Fibroblast of the aortic adventitia (primary cell): ENCODE results near the gene RAB23. TPM values are rescaled to one million over a fixed set of nuclear protein-coding genes. Genes with fewer than 3 reads are reported as not detected.

Source experiments
- DNase-seq: peaks from one replicate; pipeline ENCODE4 v3.0.0-alpha.2; 2010; ENCODE audit warnings: low read depth
- H3K4me3 ChIP-seq: 2 replicates; pipeline ENCODE4 v1.5.1; 2011; ENCODE audit warnings: low read depth, mild to moderate bottlenecking, control low read depth, low read length, moderate library complexity
- CTCF ChIP-seq: IDR thresholded peaks from 2 replicates; pipeline ENCODE4 v1.5.1; 2011; ENCODE audit warnings: mild to moderate bottlenecking, low read length, control low read depth, inconsistent platforms; ENCODE audit not compliant: insufficient read depth
- total RNA-seq: library from RNA; depleted of rRNA; stranded (reverse); fragments of >200 nt; gene quantifications from 2 replicates; pipeline ENCODE4 v1.2.3, GENCODE V29; 2012; ENCODE audit warnings: low replicate concordance

Gene RAB23
- total RNA-seq, 1 donor: 59.7 TPM

DNA sequence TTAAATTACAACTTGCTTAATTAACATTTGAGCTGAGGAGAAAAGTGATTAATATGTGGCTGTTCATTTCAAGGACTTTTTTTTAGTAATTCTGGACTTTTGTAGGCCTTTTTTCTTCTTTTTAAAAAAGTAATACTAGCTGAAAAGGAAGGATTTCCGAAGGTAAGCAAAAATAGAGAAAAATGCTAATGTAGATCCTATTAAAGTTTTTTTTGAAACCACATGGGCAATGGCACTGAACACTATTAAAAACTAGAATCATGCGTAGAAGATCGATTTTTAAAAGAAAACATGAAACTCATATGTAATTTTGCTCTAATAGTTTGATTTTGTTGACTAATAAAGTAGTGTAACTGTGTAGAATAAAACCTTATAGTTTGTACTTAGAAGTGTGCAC, 47.6 kb downstream of the RAB23 start:
- peak; percentile 11 for DNase-seq
- no peak for TF ChIP-seq CTCF
- peak overlapping the region; percentile 72 for H3K4me3 ChIP-seq

DNA sequence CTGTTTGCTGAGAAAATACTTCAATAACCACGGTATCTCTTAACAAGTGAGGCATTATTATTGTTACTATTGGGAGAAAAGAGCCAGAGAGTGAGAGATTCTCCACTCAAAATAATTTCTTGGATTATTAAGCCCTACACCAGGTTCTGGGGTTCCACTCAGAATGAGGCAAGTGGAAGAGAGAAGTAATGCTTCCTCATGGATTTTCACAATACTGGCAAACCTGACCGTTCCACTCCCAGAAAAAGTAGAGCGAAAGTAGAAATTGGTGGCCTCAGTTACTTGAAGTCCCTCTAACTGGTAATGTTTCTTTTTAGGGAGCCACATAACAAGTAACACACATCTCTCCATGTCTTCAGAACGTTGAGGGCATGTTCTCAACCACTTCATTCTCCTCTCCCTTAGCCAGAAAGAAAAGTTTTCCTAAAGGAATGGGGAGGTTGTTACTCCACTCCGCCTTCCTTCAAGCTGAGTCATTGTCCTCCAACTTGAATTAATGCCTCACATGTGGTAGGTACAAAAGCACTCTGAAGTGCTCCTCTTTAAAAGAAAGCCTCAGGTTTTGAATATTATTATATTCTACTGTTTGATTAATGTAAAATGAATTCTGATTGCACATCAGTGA, 48.1 kb downstream of the RAB23 start:
- H3K4me3 ChIP-seq: peak overlapping the region; percentile 72
- TF ChIP-seq CTCF: no peak
- DNase-seq: peak; percentile 87

DNA sequence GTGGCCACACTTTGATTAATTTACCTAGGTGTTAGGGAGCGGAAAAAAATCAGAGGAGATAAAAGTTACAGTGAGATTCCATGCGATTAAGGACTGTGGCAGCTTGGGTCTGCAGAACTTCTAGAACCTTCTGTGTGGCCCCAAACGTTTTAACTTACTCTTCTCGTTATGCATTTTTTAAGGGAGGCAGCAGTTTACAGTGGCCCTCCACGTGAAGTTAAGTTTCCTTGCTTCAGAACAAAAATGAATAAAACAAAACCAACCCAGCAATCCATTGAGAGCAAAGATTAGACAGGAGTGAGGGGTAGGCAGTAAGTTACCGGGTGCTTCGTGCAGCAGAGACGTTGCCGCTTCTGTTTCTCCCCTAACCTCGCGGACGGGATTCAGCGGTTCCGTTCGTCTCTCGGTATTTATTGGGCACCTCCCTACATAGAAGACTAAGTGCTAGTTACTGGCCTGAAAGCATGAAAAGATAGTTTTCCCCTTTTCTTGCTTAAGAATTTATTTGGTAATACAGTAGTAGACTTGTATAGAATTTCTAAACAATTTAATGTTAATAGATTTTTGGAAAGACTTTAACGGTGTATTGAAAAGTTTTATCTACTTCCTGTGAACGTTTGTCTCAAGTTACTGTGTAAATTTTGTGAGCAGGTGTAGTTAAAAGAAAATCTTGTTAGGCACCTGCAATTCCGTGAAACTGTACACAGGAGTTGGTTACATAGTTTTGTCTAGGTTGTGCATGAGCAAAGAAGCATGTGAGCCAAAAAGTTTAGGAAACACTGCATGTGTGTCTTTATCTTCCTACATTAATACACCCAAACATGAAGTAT, 48.8 kb downstream of the RAB23 start:
- peak overlapping the region; percentile 72 for H3K4me3 ChIP-seq
- DNase-seq: peak; percentile 49
- no peak for TF ChIP-seq CTCF

DNA sequence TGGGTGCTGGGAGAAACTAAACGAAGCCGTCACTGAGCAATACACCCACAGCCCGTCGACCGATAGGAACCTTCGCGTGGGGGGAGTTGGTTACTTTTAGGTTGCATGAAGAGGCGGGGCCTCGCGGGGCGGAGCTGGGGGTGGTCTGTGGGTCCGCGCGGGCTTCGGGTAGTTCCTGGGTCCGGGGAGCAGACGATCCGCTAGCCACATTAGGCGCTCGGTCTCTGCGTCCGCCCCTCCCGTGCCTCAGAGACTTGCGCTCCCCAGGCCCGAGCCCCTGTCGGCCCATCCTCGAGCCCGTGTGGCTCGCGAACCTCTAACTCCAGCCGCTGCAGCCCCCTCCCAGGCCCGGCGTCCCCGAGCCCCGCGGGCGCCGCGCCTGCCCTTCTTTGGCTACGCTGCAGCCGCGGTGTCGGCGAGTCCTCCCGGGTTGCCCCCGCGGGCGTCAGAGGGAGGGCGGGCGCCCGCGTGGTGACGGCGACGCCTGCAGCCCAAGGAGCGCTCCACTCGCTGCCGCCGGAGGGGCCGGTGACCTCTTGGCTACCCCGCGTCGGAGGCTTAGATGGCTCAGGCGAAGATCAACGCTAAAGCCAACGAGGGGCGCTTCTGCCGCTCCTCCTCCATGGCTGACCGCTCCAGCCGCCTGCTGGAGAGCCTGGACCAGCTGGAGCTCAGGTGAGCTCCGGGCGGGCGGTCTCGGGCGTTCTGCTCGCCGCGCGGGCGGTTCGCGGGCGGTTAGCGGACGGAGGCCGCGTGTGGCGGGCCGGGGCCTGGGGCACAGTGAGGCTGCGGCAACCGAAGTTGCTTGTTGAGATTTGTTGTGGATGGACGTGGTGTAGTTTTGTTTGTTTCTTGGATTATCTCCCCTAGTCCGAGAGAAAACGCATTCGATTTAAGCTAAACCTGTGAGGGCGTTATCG, 49.7 kb downstream of the RAB23 start, which contains the start of gene BAG2:
TSS of gene BAG2 (plus strand) at position 191 of the 920 bp plus-strand sequence. CDS start at position 563, 372 bp downstream.
- peak within 1 kb of the TSS; percentile 72 for H3K4me3 ChIP-seq
- TF ChIP-seq CTCF: peak; percentile 17
- DNase-seq: peak; percentile 87

- no peak for DNase-seq
- TF ChIP-seq CTCF: no peak
- H3K4me3 ChIP-seq: no peak overlapping the region
These were observed 57.0 kb downstream of the RAB23 start for GRCh38 chr6:57165080-57165479.

DNA sequence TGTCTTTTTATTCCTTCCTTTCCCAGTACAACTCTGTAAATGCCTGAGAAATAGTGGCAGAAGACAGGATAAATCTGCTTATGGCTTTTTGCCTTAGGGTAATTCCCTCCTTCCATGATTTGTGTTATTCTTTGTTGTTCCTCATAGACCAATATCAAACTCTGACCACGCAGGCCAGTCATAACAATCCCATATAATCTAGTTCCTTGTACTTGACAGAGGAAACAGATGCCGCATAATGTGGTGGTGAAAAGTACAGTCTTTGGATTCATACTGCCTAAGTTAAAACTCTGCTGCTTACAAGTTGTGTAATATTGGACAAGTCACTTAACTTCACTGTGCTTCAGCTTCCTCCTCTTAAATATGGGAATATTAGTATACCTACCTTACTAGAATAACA, 58.2 kb downstream of the RAB23 start:
- H3K4me3 ChIP-seq: no peak overlapping the region
- no peak for TF ChIP-seq CTCF
- DNase-seq: no peak
